GM19463 (cell line): ENCODE data around the gene MFSD1.

Source experiments
- ATAC-seq: cut with Tn5 transposase; IDR thresholded peaks from one replicate; pipeline ENCODE4 v1.9.1; 2021; ENCODE audit warnings: mild to moderate bottlenecking, moderate library complexity; ENCODE audit not compliant: unreplicated experiment

The MFSD1 gene

GRCh38 chr3:158809642-158810041 is 7.8 kb downstream of the MFSD1 start:
- no peak for ATAC-seq

- no peak for ATAC-seq
Observed at GRCh38 chr3:158810823-158811724, 9.2 kb downstream of the MFSD1 start.

GRCh38 chr3:158819282-158819681 is 17.4 kb downstream of the MFSD1 start:
- no peak for ATAC-seq

DNA sequence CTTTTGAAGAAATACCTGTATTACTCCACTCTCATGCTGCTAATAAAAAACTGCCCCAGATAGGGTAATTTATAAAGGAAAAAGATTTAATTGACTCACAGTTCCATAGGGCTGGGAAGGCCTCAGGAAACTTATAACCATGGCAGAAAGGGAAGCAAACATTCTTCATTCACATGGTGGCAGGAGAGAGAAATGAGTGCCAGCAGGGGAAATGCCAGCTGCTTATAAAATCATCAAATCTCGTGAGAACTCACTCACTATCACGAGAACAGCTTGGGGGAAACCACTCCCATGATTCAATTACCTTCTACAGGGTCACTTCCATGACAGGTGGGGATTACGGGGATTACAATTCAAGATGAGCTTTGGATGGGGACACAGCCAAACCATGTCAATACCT is 18.7 kb downstream of the MFSD1 start:
- no peak for ATAC-seq

DNA sequence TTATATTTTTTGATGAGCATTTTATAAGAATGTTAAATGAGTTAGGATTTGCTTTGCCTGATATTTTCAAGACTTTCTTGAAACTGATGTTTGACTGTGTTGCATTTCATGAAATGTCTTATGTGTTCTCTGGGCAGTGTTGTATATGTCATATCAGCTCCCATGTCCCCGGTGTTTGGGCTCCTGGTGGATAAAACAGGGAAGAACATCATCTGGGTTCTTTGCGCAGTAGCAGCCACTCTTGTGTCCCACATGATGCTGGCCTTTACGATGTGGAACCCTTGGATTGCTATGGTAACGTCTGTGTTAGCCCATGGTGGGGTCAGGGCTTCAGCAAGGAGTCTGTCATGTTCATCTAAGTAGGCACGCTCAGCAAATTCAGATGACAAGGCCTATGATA is 20.0 kb downstream of the MFSD1 start:
- no peak for ATAC-seq

DNA sequence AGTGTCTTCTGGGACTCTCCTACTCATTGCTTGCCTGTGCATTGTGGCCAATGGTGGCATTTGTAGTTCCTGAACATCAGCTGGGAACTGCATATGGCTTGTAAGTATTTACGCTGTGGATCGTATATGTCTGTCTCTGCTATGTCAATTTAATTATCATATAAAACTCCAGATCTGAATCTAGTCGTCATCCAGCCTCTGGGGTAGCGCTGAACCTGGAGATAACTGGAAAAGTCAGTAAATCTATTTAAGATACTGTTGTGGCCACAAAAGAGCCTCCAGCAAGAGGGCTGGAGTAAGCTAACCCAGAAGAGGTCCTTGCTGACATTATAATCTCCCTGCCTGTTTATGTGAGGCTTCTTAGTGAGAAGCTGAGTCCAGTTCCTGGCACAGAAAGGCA is 21.6 kb downstream of the MFSD1 start:
- ATAC-seq, result no peak

- no peak for ATAC-seq
Observed at GRCh38 chr3:158827773-158828172, 25.9 kb downstream of the MFSD1 start.

DNA sequence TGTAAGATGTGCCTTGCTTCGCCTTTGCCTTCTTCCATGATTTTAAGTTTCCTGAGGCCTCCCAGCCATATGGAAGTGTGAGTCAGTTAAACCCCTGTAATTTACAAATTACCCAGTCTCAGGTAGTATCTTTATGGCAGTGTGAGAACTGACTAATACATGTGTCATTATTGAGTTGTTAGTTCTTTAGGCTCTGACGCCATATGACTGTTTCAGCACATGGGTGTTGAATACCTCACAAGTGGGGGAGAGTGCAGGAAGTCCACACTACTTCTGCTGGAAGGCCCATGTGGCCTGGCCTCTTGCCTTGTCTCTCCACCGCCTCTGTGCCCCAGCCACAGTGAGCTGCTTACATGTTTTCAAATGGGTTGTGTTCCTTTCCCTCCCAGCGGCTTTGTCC is 28.5 kb downstream of the MFSD1 start:
- ATAC-seq, result no peak

- no peak for ATAC-seq
Observed at GRCh38 chr3:158831861-158832260, 30.0 kb downstream of the MFSD1 start.

- ATAC-seq, result no peak
Observed at GRCh38 chr3:158835631-158836030, 33.8 kb downstream of the MFSD1 start.

DNA sequence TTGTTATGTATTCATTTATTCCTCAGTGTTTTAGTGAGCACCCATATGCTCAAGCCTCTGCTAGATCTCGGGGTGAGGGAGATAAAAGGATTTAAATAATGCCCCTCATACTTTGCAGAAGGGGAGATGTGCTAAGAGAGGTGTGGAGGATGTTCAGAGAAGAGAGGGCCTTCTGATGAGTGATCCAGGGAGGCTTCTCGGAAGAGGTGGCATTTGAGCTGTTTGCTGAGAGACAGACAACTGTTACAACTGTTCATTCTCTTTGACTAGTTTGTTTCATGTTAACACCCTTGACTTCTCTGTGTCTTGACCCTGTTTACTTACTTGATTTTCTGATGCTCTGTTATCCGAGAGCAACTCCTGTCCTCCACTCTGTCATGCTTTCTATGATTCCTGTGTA is 34.5 kb downstream of the MFSD1 start:
- ATAC-seq, result no peak

DNA sequence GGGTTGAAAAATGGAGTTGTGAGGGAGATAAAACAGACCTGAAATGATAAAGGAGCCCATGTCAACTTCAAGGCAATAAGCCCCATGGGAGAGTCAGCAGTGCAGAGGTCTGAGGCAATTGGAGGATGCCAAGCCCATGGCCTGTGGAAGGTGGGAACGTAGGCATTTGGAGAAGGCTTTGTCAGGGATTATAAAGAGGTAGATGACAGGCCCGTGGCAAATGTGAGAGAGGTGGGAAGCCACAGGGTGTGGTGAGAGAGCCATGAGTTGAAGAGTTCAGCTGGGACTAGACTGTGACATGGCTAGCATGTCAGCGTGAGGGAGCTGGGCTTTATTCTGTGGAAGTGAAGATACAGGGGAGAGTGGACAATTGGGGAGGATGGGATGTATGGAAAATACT is 35.4 kb downstream of the MFSD1 start:
- ATAC-seq, result no peak

DNA sequence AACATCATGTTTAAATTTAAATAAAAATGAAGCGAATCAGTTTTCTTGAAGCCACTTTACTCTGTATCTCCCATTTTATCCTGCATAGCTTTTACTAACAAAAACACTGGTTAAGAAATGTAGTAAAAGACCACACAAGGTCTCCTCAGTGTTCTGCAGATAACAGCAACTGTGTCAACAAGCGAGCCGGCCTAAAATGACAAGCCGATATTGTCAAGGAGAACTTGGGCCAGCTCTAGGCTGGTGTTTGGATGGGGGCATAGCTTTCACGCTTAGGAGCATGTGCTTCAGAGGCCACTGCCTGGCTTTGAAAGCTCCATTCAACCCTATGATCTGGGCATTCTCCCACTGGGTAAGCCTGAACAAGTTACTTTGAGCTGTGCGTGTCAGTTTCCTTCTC is 38.1 kb downstream of the MFSD1 start:
- no peak for ATAC-seq

DNA sequence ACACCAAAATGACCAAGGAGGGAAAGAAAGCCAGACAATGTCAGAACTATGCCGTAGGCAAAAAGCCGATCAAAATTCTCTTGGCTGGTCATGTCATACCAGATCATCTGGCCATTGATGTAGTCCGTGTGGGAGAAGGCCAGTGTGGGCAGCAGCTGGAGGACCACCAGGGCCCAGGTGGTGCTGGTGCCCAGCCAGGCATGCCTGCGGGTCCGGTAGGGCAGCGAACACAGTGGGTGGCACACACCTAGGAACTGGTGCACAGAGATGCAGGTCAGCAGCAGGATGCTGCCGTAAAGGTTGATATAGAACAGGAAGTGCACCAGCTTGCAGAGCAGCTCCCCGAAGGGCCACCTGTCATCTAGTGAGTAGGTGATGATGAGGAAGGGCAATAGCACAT is 39.5 kb downstream of the MFSD1 start:
- ATAC-seq, result no peak

DNA sequence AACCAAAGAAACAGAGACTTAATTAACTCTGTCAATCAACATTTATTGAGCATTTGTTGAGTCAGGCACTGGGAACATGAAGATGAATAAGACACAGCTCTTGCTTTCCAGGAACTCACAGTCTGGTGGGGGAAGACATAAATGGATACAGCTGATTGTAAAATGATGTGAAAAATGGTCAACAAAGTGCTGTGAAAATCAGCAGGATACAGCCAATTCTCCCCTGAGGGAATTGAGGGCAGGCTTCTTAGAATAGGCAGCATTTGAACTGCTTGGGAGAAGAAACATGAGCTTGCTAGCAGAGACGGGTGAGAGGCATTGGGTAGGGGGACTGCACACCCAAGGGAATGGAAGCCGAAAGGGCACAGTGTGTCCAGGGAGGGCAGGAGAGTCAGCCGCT is 41.1 kb downstream of the MFSD1 start:
- no peak for ATAC-seq

- ATAC-seq, result peak; percentile 49
Observed at GRCh38 chr3:158845765-158846350, 44.0 kb downstream of the MFSD1 start.

- peak; percentile 80 for ATAC-seq
Observed at GRCh38 chr3:158846803-158847451, 45.1 kb downstream of the MFSD1 start.

GRCh38 chr3:158847452-158847821 is 45.6 kb downstream of the MFSD1 start:
- peak; percentile 24 for ATAC-seq

DNA sequence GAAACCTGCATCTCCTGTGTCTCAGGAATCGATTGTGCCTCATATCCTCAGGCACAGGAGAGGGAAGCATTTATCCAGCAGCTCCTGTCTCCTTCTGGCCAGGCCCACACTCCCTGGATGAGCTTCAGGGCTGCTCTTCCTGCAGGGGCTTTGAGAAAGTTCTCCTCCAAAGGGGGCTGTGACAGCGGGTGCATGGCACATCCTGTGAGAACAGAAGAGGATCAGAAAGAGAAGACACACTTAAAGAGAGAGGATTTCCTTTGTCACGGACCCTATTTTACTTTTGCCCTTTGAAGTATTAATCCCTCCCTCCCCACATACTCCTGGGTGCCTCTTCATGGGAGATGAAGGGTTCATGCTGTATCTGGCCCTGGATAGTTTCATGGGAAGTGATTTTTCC is 46.0 kb downstream of the MFSD1 start:
- no peak for ATAC-seq

DNA sequence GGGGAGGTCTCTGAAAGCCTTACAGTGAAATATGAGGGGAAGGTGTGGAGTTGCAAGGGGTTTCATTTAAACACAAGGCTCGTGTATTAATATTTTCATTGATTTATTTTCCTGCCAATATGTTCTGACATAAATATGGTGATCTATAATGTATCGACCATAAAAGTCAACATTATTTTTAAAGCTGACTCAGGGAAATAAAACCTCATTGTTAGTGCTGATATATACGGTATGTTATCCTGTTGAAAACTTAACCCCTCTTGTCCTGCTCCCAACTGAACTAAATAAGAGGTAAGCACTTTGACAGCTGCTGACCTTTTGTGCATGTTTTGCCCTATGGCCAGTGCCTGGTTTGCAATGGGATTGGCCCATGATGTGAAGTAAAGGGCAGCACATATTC is 47.9 kb downstream of the MFSD1 start:
- no peak for ATAC-seq

DNA sequence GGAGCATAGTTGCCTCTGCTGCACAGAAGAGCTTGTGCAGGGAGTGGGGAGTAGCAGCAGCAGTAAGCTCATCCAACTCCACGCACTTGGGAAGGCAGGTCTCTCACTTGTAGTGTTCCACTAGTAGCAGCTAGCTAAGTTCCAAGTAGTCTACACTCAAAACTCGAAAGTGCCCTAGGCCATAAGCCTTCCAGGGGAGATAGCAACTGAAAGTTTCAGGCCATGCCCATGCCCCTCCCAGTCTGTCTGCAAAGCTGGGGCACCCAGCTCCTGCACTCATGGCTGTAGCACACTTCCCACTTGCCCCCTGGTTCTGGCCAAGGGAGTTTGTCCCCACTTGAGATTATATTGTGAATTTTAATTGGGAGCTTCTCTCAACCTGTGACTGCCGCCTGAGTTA is 57.5 kb downstream of the MFSD1 start:
- ATAC-seq, result no peak

- ATAC-seq, result no peak
Observed at GRCh38 chr3:158863247-158863646, 61.4 kb downstream of the MFSD1 start.
